ENCODE results near the gene DDX20. TPM values are rescaled to one million over a fixed set of nuclear protein-coding genes. Genes with fewer than 3 reads are reported as not detected.

Gene DDX20
- polyA plus RNA-seq, 1 experiment = 6.9 TPM

GRCh38 chr1:111786669-111787207, 31.0 kb downstream of the DDX20 start:
- Histone ChIP-seq H3K27me3 (ENCODE audit: control insufficient read depth, insufficient read depth, low read length) (peaks cover 4% of the 10 kb centered on the region), H3K4me3 (ENCODE audit: low read depth, low read length) (no peak overlapping the region), H3K36me3 (ENCODE audit: control insufficient read depth, insufficient read depth, low read length) (no peaks in the 10 kb centered on the region)
- no peak for TF ChIP-seq CTCF (IDR thresholded peaks at IDR 0.05; ENCODE audit: insufficient read depth, low read depth, low read length)
- DNase-seq (ENCODE audit: low read depth) = no peak
- CTCF ChIA-PET = interaction anchor here (1.0 kb wide), 1 partner anchor 17 kb away, joined by 4 read pairs; no protein-coding TSS in a partner anchor
- POLR2A ChIA-PET = no interaction called here

GRCh38 chr1:111789142-111789541, 33.4 kb downstream of the DDX20 start:
- POLR2A ChIA-PET = interaction anchor here (0.5 to 0.6 kb wide), 2 partner anchors 50 to 326 kb away, joined by 4 to 6 read pairs; partner anchors contain the start of gene INKA2
- Histone ChIP-seq H3K27me3 (ENCODE audit: control insufficient read depth, insufficient read depth, low read length) (peaks cover 8% of the 10 kb centered on the region), H3K4me3 (ENCODE audit: low read depth, low read length) (no peak overlapping the region), H3K36me3 (ENCODE audit: control insufficient read depth, insufficient read depth, low read length) (no peaks in the 10 kb centered on the region)
- no peak for DNase-seq (ENCODE audit: low read depth)
- TF ChIP-seq CTCF (IDR thresholded peaks at IDR 0.05; ENCODE audit: insufficient read depth, low read depth, low read length) = no peak
- CTCF ChIA-PET = interaction anchor here (0.6 to 1.6 kb wide), 3 partner anchors 8 to 1592 kb away, joined by 3 to 5 read pairs (median 3); no protein-coding TSS in a partner anchor

GRCh38 chr1:111789666-111790316, 34.1 kb downstream of the DDX20 start:
- H3K36me3 ChIP-seq (ENCODE audit: control insufficient read depth, insufficient read depth, low read length) = no peaks in the 10 kb centered on the region
- H3K27me3 ChIP-seq (ENCODE audit: control insufficient read depth, insufficient read depth, low read length) = peaks cover 8% of the 10 kb centered on the region
- CTCF ChIA-PET = interaction anchor here (0.6 to 1.5 kb wide), 4 partner anchors 9 to 1593 kb away, joined by 3 to 4 read pairs (median 3); no protein-coding TSS in a partner anchor
- TF ChIP-seq CTCF (IDR thresholded peaks at IDR 0.05; ENCODE audit: insufficient read depth, low read depth, low read length) = no peak
- POLR2A ChIA-PET = interaction anchor here (0.5 to 0.6 kb wide), 2 partner anchors 51 to 327 kb away, joined by 4 to 6 read pairs; partner anchors contain the start of gene INKA2
- DNase-seq (ENCODE audit: low read depth) = peak; percentile 65
- no peak overlapping the region for H3K4me3 ChIP-seq (ENCODE audit: low read depth, low read length)

GRCh38 chr1:111791776-111792175, 36.1 kb downstream of the DDX20 start:
- ChIA-PET CTCF (no interaction called here), POLR2A (no interaction called here)
- peaks cover 4% of the 10 kb centered on the region for H3K27me3 ChIP-seq (ENCODE audit: control insufficient read depth, insufficient read depth, low read length)
- no peak for DNase-seq (ENCODE audit: low read depth)
- no peaks in the 10 kb centered on the region for H3K36me3 ChIP-seq (ENCODE audit: control insufficient read depth, insufficient read depth, low read length)
- no peak for TF ChIP-seq CTCF (IDR thresholded peaks at IDR 0.05; ENCODE audit: insufficient read depth, low read depth, low read length)
- H3K4me3 ChIP-seq (ENCODE audit: low read depth, low read length) = no peak overlapping the region

- no peak overlapping the region for H3K4me3 ChIP-seq (ENCODE audit: low read depth, low read length)
- POLR2A ChIA-PET = no interaction called here
- CTCF ChIA-PET = no interaction called here
- DNase-seq (ENCODE audit: low read depth) = no peak
- H3K36me3 ChIP-seq (ENCODE audit: control insufficient read depth, insufficient read depth, low read length) = no peaks in the 10 kb centered on the region
- TF ChIP-seq CTCF (IDR thresholded peaks at IDR 0.05; ENCODE audit: insufficient read depth, low read depth, low read length) = no peak
- H3K27me3 ChIP-seq (ENCODE audit: control insufficient read depth, insufficient read depth, low read length) = peaks cover 4% of the 10 kb centered on the region
These were observed 36.5 kb downstream of the DDX20 start for GRCh38 chr1:111792249-111792648.
